Measurements from ENCODE around the gene NUP205.
"Not testable (repeated sequence)": the region's sequence is repeated elsewhere in the genome, so short reads cannot be mapped to it uniquely, and the experiment has no call there.

NUP205 gene

DNA sequence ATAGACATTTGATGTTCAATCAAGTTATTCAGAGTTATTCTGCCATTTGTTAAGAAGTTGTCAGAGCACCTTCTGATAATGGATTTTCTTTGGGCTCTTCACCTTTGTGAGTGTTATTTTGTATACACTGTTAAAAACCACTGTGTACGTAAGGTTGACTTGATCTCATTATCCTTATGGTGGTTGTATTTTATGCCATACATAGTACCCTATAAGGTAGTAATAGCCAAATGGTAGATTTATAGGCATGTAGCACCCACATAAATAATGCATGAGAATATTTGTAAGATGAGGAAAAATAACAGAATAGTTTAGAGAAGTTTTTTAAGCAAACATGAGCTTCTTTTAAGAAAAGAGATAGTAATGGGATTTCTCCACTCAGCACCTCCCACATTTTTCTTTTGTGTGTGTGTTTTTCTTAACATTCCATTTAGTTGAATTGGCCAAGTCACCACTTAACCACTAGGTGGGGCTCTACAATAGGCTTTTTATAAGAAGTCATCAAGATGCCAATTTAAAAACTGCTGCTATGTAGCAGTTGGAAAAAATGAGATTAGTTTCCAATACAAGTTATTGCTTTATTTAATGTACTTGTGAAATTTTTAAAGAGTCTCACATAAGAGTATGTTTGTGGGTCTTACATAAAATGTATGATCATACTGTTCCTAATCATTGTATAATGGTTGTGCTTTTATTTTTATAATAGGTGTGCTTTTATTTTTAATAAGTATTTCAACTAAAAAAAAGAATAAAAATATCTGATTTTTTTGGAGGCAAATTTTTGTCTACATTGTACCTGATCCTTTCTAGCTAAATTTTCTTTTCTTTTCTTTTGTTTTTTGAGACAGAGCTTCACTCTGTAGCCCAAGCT, 63.5 kb downstream of the NUP205 start:
- no peak for DNase-seq (ENCODE audit: low read depth in 2 of 2)

- DNase-seq (ENCODE audit: low read depth in 2 of 2): no peak
These were observed 76.6 kb downstream of the NUP205 start for GRCh38 chr7:135634191-135634878.

DNA sequence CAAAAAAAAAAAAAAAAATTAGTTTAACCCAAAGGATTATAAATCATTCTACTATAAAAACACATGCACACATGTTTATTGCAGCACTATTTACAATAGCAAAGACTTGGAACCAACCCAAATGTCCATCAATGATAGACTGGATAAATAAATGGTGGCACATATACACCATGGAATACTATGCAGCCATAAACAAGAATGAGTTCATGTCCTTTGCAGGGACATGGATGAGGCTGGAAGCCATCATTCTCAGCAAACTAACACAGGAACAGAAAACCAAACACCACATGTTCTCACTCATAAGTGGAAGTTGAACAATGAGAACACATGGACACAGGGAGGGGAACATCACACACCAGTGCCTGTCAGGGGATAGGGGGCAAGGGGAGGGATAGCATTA, 82.0 kb downstream of the NUP205 start:
- not testable (repeated sequence) for DNase-seq (ENCODE audit: low read depth in 2 of 2)

DNA sequence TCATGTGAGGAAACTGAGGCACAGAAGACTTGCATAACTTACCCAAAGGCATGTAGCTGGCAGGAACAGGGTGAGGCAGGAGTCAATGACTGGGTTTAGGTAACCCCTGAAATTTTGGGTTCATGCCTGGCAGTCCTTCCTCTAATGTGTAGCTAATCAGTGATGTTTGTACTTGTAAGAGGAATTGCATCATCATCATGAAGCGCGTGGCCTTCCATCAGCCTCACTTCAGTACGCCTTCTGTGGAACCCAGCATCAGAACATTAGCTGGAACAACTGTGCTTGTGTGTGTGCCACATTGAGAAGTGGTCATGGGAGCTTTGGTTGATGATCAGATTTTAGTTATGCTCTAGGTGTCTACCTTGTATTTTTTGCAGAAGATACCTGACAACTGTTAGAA, 86.4 kb downstream of the NUP205 start:
- no peak for DNase-seq (ENCODE audit: low read depth in 2 of 2)

DNA sequence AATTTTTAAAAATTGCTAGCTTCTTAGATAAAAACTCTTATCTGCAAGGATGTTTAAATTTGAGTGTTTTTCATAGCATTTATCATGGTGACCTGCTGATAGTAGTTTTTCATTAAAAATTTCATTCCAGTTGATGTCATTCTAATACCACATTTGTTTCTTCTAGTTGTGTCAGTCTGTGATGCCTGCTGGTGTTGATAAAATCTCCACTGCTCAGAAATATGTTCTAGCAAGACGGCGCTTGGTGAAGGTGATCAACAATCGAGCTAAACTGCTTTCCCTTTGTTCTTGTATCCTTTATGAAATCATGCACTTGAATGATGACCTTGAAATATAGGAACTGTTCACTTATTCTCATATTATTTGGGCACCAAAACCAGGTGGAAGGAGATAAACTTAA, 87.0 kb downstream of the NUP205 start:
- no peak for DNase-seq (ENCODE audit: low read depth in 2 of 2)

- DNase-seq (ENCODE audit: low read depth in 2 of 2): no peak
These were observed 87.7 kb downstream of the NUP205 start for GRCh38 chr7:135645296-135645904.

DNA sequence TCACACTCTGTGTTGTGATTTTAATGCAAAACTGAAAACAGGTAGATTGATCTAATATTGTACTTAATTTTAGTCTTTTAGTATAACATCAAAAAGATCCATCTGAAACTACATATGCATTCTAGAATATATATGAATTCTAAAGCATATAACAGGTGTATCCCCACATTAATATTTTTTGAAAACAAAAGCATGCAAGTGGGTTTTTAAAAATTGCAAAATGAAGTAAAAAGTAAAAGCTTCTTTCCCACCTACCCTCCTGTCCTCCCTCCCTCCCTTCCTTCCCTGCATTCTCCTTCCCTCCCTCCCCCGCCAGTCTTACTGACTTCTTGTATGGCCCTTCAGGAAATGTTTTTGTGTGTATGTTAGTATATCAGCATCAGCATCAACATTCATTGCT, 90.0 kb downstream of the NUP205 start:
- DNase-seq (ENCODE audit: low read depth in 2 of 2): no peak

- DNase-seq (ENCODE audit: low read depth in 2 of 2): no peak
These were observed 90.5 kb downstream of the NUP205 start for GRCh38 chr7:135648235-135648634.

DNA sequence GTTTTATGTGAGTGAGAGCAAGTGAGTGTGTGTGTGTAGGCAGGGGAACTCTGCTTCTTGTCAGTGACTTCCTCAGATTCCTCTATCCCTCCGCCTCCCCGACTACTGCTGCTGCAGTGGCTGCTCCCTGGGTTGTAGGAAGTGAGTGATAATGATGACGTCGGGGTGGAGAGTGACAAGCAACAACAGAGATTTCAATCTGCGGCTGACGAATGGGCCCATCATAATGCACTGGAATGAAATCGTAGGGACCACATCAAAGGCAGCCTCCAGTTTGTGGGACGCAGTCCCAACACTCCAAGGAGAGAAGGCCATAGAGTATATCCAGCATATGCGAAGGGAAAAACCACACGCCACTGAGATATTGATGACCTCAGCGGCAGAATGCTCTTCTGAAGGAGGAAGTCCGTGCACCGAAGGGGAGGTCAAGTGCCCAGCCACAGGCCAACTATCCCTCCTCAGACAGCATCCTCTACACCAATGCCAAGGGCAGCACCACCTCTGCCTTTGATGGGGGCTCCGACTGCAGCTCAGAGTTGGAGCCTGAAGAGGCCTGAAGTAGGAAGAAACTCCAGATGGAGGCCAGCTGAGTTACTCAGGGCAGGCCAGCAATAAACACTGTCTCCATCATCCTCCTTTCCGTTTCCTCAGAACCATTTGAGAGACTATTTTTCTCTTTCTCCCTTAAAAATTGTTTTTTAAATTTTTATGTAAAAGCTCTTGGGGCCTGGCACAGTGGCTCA, 93.3 kb downstream of the NUP205 start:
- DNase-seq (ENCODE audit: low read depth in 2 of 2): no peak

GRCh38 chr7:135653340-135654080, 95.8 kb downstream of the NUP205 start:
- no peak for DNase-seq (ENCODE audit: low read depth in 2 of 2)

DNA sequence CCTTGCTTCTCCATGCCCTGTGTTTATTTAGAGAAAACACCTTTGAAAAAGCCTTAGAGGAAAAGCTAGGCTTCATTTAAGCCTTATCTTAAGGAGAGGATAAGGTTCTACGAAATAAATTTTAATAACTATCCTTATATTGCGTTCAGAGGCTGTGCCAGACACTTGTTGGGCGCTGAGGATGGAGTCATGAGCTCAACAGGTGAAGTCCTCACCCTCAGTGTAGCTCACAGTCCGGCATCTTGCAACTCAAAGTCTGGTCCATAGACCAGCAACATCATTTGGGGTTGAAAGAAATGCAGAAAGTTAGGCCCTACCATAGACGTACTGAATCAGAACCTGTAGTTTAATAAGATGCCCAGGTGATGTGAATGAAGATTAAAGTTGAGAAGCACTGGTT, 100.8 kb downstream of the NUP205 start:
- no peak for DNase-seq (ENCODE audit: low read depth in 2 of 2)

GRCh38 chr7:135659159-135659846, 101.6 kb downstream of the NUP205 start:
- no peak for DNase-seq (ENCODE audit: low read depth in 2 of 2)

- DNase-seq (ENCODE audit: low read depth in 2 of 2): no peak
These were observed 103.8 kb downstream of the NUP205 start for GRCh38 chr7:135661311-135662122.

DNA sequence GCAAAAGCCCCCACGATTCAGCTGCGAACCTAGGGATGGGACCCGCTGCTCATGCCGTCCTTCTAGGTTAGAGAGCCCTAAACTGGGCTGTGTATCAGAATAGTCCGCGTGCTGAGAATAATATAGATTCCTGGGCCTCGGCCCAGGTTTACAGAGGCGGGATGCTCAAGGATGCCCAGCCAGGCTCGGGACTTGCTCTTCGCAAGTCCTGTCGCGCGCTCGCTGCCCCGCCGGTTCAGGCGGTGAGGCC, 104.3 kb downstream of the NUP205 start:
- no peak for DNase-seq (ENCODE audit: low read depth in 2 of 2)

DNA sequence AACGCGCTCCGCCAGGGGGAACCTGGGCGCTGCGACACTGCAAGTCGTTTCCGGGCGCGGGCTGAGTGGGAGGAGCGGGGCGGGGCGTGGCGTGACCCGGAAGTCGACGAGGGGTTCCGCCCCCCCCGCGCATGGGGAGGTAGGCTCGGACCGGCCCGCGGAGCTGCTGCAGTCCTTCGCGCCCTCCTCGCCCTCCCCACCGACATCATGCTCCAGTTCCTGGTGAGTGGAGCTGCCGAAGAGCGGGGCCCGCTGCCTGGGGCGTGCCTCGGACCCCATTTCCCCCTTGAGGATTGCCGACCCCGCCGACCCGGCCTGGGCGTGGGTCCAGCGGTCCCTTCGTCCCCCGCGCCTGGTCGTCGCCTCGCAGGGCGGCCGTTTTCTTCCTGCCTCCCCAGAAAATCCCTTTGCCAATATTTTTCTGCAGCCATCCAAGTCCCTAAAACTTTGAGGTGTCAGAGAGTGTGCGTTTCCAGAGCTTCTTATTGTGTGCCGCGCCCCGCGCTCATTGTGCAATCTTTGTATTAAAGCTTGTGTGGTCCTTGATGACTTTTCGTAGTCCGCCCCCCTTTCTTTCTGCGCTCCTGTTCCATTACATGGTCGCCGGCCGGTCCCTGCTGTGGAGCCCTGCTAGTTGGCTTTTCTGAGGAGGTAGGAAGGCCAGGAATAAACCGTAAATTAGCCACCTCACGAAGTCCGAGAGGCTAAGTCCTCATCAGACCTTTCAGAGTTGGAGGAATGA, 104.8 kb downstream of the NUP205 start, which contains the start of gene STMP1:
STMP1 (plus strand) TSS at position 142 of the 742 bp plus-strand sequence.
- peak; percentile 94 for DNase-seq (ENCODE audit: low read depth in 2 of 2)

GRCh38 chr7:135664046-135664589, 106.4 kb downstream of the NUP205 start:
- DNase-seq (ENCODE audit: low read depth in 2 of 2): no peak

DNA sequence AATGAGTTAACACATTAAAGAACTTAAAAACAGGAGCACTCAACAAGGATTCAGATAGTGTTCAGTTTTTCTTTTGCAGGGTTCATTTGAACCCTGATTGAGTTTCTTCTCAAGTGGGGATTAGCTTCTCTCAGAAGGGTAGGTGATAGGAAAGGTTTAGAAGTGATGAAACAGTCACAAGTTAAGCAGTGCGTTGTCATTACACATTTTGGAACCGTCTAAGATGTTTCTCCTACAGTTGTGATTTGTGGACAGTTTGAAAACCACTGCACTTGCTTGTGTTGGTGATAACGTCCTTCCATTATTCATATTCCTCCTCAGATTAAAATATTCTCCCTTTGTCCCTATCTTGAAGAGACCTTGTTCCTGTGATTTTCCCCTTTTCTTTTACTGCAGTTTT, 107.3 kb downstream of the NUP205 start:
- no peak for DNase-seq (ENCODE audit: low read depth in 2 of 2)

GRCh38 chr7:135666156-135666555, 108.4 kb downstream of the NUP205 start:
- no peak for DNase-seq (ENCODE audit: low read depth in 2 of 2)

GRCh38 chr7:135666846-135667245, 109.1 kb downstream of the NUP205 start:
- DNase-seq (ENCODE audit: low read depth in 2 of 2): no peak

Measured in stimulated activated CD4-positive, alpha-beta T cell treated with anti-CD3 and anti-CD28 coated beads, Interleukin-15, amount 100 ng/mL, for 48 hours (primary cell).